HG03565 (cell line): Measurements from ENCODE around the gene TCEAL7.

ENCODE experiments used
- ATAC-seq: cut with Tn5 transposase; IDR thresholded peaks from one replicate; pipeline ENCODE4 v1.9.1; 2021; ENCODE audit warnings: mild to moderate bottlenecking, moderate library complexity; ENCODE audit not compliant: unreplicated experiment

Gene TCEAL7

DNA sequence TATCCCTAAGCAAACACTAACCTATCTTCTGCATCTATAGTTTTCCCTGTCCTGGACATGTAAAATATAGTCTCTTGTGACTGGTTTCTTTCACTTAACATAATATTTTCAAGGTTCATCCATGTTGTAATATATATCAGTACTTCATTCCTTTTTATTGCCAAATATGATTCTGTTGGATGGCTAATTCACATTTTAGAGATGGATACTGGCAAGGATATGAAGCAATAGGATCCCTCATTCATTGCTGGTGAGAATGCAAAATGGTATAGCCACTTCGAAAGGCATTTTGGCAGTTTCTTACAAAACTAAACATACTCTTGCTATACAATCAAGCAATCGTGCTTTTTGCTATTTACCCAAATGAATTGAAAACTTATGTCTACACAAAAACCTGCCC lies 33.0 kb downstream of the TCEAL7 start:
- no peak for ATAC-seq

DNA sequence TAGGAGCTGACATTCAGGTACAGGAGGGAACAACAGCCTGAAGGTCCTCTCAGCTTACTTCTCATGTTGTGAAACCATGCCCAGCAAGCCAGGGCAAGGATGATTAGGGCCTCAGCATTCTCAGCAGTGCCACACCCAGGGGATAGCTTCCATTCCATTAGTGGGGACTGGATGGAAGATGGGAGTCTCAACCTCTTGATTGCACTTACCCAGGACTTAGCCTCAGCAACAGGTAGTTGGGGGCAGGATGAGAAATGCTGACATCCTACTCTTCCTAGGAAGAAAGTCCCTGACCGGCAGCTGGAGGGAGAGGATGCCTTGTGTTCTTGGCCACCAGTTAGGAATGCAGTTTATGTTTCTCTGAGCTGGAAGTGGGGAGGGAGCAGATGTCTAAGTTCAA lies 37.5 kb downstream of the TCEAL7 start:
- no peak for ATAC-seq

DNA sequence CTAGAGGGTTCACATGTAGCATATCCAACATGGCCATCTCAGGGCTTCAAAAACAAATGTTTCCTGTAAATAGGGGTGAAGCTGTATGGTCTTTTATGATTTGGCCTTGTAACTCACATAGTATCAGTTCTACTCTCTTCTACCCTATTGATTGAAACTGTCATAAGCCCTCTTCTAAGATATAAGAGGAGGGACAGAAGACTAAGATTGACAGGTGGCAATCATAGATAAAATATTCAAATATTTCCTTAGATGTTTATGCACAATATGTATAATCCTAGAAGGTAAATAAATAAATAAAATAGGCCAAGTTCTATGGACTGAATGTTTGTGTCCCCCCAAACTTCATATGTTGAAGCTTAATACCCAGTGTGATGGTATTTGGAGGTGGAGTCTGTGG lies 39.4 kb downstream of the TCEAL7 start:
- no peak for ATAC-seq

GRCh38 chrX:103372886-103373285 lies 42.8 kb downstream of the TCEAL7 start:
- ATAC-seq: no peak

- ATAC-seq: no peak
Observed at GRCh38 chrX:103373581-103373980, 43.5 kb downstream of the TCEAL7 start.

- no peak for ATAC-seq
Observed at GRCh38 chrX:103376118-103376978, 46.3 kb downstream of the TCEAL7 start, which contains the start of gene BEX3. TSS of gene BEX3 (plus strand) at chrX:103376538. CDS start at chrX:103377522, 984 bp downstream.

DNA sequence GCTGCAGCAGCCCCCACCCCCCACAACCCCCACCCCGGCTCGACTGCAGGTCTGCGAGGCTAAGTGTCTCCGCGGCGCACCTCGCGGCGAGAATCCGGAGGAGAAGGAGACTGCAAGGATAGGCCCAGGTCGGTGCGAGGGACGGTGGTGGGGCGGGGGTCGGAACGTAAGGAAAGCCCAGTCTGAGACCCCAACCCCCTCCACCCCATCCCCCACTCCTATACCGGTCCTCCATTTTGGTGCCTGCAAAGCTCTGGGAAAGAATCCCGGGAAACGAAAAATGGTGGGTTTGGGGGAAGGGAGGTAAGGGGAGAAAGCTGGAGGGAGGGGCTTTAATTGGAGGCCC lies 46.9 kb downstream of the TCEAL7 start:
- no peak for ATAC-seq

- no peak for ATAC-seq
Observed at GRCh38 chrX:103378990-103379389, 49.0 kb downstream of the TCEAL7 start.
